Measurements from ENCODE around the gene NKTR.

The NKTR gene

DNA sequence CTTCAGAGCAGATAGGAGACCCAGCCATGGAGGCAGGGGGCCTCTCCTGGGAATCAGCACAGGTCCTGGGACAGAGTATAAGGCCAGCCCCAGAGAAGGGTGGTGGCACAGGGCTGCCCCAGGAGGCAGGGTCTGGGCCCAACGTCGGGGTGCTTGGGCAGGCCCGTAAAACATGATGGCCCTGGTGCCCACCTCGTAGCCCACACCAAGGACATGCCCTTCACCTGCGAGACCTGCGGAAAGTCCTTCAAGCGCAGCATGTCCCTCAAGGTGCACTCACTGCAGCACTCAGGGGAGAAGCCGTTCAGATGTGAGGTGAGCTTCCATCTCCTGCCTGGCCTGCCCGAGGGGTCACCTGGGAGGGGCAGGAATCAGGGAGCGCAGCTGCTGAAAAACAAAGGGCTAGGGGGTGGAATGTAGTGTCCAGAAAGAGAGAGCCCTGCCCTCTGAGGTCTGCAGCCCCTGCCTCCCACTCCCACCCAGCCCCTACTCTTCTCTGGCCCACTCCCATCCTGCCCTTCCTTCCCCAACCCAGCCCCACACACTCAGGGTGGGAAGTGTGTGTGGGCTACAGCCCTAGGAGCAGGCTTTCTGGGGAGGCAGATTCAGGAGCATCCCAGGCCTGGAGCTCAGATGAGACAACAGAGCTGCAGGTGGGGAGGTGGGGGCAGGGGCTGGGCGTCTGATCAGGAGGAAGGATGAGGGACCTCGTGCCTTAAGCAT is 62.5 kb downstream of the NKTR start:
- TF ChIP-seq CTCF (IDR thresholded peaks at IDR 0.05), result no peak

- TF ChIP-seq CTCF (IDR thresholded peaks at IDR 0.05), result no peak
Measured at GRCh38 chr3:42663581-42664437, 63.3 kb downstream of the NKTR start.

DNA sequence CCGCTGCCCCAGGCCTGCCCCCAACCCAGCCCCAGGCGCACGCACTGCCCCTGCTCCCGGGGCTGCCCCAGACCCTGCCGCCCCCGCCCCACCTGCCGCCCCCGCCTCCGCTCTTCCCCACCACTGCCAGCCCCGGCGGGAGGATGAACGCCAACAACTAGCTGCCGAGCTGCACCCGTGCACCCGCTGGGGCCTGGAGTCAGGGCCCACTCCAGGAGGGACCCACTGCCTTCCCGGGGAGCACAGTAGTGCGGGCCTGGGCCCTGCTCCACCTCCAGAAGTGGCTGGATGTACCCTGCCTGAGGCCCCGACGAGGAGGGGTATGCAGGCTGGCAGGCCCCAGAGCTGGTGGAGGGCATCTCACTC is 63.9 kb downstream of the NKTR start:
- TF ChIP-seq CTCF (IDR thresholded peaks at IDR 0.05), result no peak

GRCh38 chr3:42665050-42665878 is 64.8 kb downstream of the NKTR start:
- no peak for TF ChIP-seq CTCF (IDR thresholded peaks at IDR 0.05)

DNA sequence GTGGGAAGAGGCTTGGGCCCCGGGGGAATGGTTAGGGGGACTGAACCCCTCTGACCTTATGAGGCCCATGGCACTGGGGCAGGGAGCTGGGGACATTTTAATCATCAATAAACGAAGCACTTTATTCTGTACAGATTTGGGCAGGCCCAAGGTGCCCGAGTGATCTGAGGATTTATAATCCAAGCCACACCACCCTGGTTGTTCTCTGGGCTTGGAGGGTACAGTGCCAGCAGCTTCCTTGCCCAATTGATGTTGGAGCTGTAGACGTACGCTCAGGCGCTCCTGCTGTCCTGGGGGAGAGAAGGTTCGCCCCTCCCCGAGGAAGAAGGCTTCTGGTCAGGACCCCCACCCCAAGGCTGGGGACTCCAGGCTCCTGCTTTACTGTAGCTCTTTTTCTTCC is 65.5 kb downstream of the NKTR start:
- TF ChIP-seq CTCF (IDR thresholded peaks at IDR 0.05), result no peak

DNA sequence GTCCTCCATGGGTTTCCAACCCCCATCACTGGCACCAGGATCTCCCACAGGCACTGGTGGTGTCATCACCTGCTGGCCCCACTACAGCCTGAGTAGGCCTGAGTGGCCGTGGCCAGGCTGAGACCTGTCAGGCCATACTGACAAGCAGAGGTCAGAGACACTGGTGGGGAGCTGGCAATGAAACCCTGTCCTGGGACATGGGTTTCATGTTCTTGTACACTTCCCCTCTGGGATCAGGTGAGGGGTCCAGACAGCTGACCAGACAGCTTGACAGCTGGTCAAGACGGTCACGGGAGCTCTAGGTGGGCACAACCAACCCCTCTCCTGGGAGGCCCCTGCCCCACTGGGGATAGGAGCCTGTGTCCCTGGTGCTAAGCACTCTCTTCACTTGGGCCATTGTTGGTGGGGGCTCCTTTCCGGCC is 66.1 kb downstream of the NKTR start:
- no peak for TF ChIP-seq CTCF (IDR thresholded peaks at IDR 0.05)

- no peak for TF ChIP-seq CTCF (IDR thresholded peaks at IDR 0.05)
Measured at GRCh38 chr3:42667096-42667522, 66.6 kb downstream of the NKTR start.
